SU-DHL-6 (cell line): ENCODE data around the gene C6orf163.

Experiments used
- CTCF ChIP-seq: fragments of 200-600 bp; sonication (generic); IDR thresholded peaks from one replicate; pipeline ENCODE4 v1.5.1; 2017; ENCODE audit warnings: antibody characterized with exemption, mild to moderate bottlenecking, low read length, moderate library complexity; ENCODE audit not compliant: insufficient read depth, poor library complexity, severe bottlenecking
- EZH2phosphoT487 ChIP-seq: fragments of 200-600 bp; sonication (generic), shearing (Covaris generic); conservative IDR thresholded peaks from 2 replicates; pipeline ENCODE4 v1.6.1; 2018; ENCODE audit warnings: mild to moderate bottlenecking, antibody characterized with exemption, low read length, moderate library complexity, mixed read lengths

GRCh38 chr6:87393026-87393622 lies 48.5 kb downstream of the C6orf163 start:
- peak; percentile 67 for TF ChIP-seq CTCF
- TF ChIP-seq EZH2phosphoT487, result no peak
